Naive thymus-derived CD4-positive, alpha-beta T cell (primary cell): ENCODE results near the gene CCDC174. TPM values are rescaled to one million over a fixed set of nuclear protein-coding genes. Genes with fewer than 3 reads are reported as not detected.

Source experiments
- polyA plus RNA-seq, 2 donors: library from polyadenylated mRNA; unstranded; fragments of 300-500 nt; fragmentation: Illumina TruSeq; gene quantifications; one replicate each; pipeline ENCODE4 v1.2.3, GENCODE V29; 2021
- total RNA-seq, 6 experiments: library from RNA in 5 of 6; stranded (reverse) in 5 of 6; gene quantifications; 1 replicate in 5 of 6; 2 replicates in 1 of 6; pipeline ENCODE4 v1.2.3 and lab custom pipeline; 2021 to 2026

CCDC174 gene
- total and polyA plus RNA-seq, 7 experiments from 2014 or later = 18.3 to 59.2 (median 25.1) TPM

Other genes starting within 250 kb of the CCDC174 start
- gene SLC6A6, start 249.2 kb upstream of the CCDC174 start, total RNA-seq = 10 to 100 TPM; 34.5 to 87.5 (median 35.6) TPM
- 1 to 10 TPM; 3.0 to 3.2 TPM for gene SLC6A6, start 249.2 kb upstream of the CCDC174 start, polyA plus RNA-seq
- not detected for gene GRIP2, start 111.4 kb upstream of the CCDC174 start, total RNA-seq
- not detected for gene GRIP2, start 111.4 kb upstream of the CCDC174 start, polyA plus RNA-seq
- gene C3orf20, start 23.4 kb downstream of the CCDC174 start, total RNA-seq = under 1 TPM; 0.10 to 0.81 (median 0.48) TPM
- under 1 TPM in 1 of 2 donors, not detected in 1; 0.05 TPM for gene C3orf20, start 23.4 kb downstream of the CCDC174 start, polyA plus RNA-seq
- gene FGD5, start 167.2 kb downstream of the CCDC174 start, total RNA-seq = under 1 TPM in 1 of 5 experiments, not detected in 4; 0.37 TPM
- gene FGD5, start 167.2 kb downstream of the CCDC174 start, polyA plus RNA-seq = not detected